Stimulated activated naive CD8-positive, alpha-beta T cell treated with anti-CD3 and anti-CD28 coated beads, Interleukin-15, amount 100 ng/mL, for 72 hours (primary cell): ENCODE data around the gene TSPAN8.
A peak's percentile ranks its signal among the peaks of the same experiment; 100 is the strongest.
"Not testable (repeated sequence)": the region's sequence is repeated elsewhere in the genome, so short reads cannot be mapped to it uniquely, and the experiment has no call there.

Experiments used
- ATAC-seq: fragments of 150-1000 bp; cut with Tn5 transposase; 2 replicates; pipeline ENCODE4 v1.10.0; 2021; ENCODE audit warnings: mild to moderate bottlenecking, moderate library complexity
- DNase-seq, 2 donors: peaks; one replicate each; pipeline ENCODE4 v3.0.0; 2021 to 2022
- H3K27ac Mint-ChIP-seq, 2 donors: one replicate each; pipeline ENCODE4 v1.8.0; 2022; ENCODE audit warnings: mild to moderate bottlenecking in 2 of 2, mixed read lengths in 2 of 2, moderate library complexity in 2 of 2
- H3K27me3 Mint-ChIP-seq: one replicate; pipeline ENCODE4 v1.8.0; 2022; ENCODE audit warnings: mixed read lengths
- H3K4me1 Mint-ChIP-seq: one replicate; pipeline ENCODE4 v1.8.0; 2022; ENCODE audit warnings: mild to moderate bottlenecking, mixed read lengths
- H3K4me3 Mint-ChIP-seq, 2 donors: one replicate each; pipeline ENCODE4 v1.8.0; 2022; ENCODE audit warnings: mild to moderate bottlenecking in 2 of 2, mixed read lengths in 2 of 2, moderate library complexity in 1 of 2
- H3K9me3 Mint-ChIP-seq, 2 donors: one replicate each; pipeline ENCODE4 v1.8.0; 2022; ENCODE audit warnings: mixed read lengths in 2 of 2

Gene TSPAN8

DNA sequence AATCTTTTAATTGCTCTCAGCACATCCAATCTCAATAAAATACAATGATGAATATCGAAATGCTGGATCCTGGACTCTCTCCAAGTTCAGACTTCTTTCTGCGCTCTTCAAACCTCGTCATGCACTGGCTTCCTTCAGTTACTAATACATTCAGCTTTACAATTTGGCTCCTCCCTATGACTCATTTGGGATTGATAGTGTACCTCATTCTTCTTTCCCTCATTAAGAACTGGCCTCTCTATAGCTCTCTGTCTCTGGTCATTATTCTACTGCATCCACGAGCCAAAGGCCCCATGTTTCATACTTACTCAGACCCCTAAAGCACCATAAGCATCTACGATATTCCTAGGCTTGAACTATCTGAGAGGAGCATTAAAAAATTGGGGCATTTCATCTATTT lies 4.9 kb downstream of the TSPAN8 start:
- ATAC-seq = no peak
- H3K27me3 Mint-ChIP-seq = no peaks in the 10 kb centered on the region
- H3K9me3 Mint-ChIP-seq = peaks cover 6 to 12% of the 10 kb centered on the region in 2 donors

DNA sequence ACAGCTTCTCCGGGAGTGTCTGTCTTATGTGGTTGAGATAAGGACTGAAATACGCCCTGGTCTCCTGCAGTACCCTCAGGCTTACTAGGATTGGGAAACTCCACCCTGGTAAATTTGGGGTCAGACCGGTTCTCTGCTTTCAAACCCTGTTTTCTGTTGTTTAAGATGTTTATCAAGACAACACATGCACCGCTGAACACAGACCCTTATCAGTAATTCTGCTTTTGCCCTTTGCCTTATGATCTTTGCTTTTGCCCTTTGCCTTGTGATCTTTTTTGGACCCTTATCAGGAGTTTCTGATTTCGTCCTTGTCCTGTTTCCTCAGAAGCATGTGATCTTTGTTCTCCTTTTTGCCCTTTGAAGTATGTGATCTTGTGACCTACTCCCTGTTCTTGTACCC lies 7.8 kb downstream of the TSPAN8 start:
- not testable (repeated sequence) for DNase-seq, H3K4me1 Mint-ChIP-seq, H3K27me3 Mint-ChIP-seq, H3K4me3 Mint-ChIP-seq, ATAC-seq, H3K27ac Mint-ChIP-seq
- H3K9me3 Mint-ChIP-seq = peaks cover 6 to 12% of the 10 kb centered on the region in 2 donors

More for the DNA sequence above, 4.9 kb downstream of the TSPAN8 start:
- no peak for DNase-seq
- H3K4me1 Mint-ChIP-seq = no peaks in the 10 kb centered on the region
- H3K27ac Mint-ChIP-seq = no peak overlapping the region
- no peak overlapping the region for H3K4me3 Mint-ChIP-seq

DNA sequence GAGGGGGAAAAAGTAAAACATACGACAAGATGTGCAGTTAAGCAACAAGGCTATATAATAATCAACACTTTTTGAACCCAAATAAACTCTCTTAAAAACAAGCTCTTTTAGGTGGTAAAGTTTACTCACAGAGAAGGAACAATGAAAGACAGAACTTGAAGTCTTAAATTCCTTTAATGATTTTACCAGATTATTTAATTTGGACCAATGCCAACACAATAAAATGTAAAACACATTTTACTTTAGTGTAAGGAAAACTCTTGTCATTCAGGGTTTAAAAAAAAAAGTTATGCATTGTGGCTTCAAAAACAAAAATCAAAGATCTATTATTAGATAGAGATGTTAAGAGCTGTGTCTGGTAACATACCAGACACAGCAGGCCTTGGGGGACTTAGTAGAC lies 13.1 kb downstream of the TSPAN8 start:
- no peak for ATAC-seq
- no peaks in the 10 kb centered on the region for H3K27me3 Mint-ChIP-seq
- H3K4me1 Mint-ChIP-seq = no peaks in the 10 kb centered on the region
- DNase-seq = no peak
- no peak overlapping the region for H3K27ac Mint-ChIP-seq
- no peak overlapping the region for H3K4me3 Mint-ChIP-seq
- no peaks in the 10 kb centered on the region for H3K9me3 Mint-ChIP-seq

DNA sequence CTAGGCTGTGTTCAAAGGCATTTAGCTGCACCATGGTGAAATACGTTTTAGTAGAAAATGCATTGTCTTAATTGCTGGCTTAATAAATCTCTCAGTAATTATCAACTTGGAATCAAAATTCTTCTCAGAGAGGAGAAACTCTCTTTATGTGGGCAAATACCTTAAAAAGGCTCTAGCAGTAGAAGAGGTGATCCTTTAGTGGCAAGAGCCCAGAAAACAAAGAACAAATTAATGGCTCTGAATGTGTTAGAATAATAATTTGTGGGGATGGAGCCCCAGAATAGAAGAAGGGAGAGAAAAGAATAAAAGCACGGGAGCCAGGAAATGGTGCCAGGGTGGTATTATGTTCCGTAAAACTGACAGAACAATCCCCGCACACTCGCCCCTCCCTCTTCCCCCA lies 14.8 kb downstream of the TSPAN8 start:
- Mint-ChIP-seq H3K4me3 (no peak overlapping the region), H3K4me1 (no peaks in the 10 kb centered on the region), H3K27ac (no peak overlapping the region), H3K27me3 (no peaks in the 10 kb centered on the region), H3K9me3 (peaks cover 0 to 4% of the 10 kb centered on the region in 2 donors)
- DNase-seq (no peak), ATAC-seq (no peak)

DNA sequence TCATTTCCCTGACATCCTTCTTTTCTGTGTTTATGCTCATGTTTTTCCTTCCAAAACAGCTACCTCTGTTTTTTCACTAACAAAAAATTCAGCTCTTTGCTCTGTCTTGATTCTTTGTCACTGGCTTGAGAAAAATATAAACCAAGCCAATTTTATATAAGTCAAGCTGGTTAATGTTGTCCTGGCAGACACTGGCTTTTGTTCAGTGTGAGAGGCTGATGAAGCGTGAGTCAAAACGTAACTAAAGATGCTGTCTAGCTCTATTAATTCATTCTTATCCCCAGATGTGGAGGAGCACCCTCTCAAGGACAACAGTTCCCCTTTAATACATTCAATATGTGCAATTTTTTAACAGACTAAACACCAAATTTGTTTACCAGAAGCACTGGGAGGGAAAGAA lies 15.8 kb downstream of the TSPAN8 start:
- no peak for DNase-seq
- ATAC-seq = no peak
- Mint-ChIP-seq H3K9me3 (peaks cover 0 to 4% of the 10 kb centered on the region in 2 donors), H3K4me3 (no peak overlapping the region), H3K27me3 (no peaks in the 10 kb centered on the region), H3K4me1 (no peaks in the 10 kb centered on the region), H3K27ac (no peak overlapping the region)

DNA sequence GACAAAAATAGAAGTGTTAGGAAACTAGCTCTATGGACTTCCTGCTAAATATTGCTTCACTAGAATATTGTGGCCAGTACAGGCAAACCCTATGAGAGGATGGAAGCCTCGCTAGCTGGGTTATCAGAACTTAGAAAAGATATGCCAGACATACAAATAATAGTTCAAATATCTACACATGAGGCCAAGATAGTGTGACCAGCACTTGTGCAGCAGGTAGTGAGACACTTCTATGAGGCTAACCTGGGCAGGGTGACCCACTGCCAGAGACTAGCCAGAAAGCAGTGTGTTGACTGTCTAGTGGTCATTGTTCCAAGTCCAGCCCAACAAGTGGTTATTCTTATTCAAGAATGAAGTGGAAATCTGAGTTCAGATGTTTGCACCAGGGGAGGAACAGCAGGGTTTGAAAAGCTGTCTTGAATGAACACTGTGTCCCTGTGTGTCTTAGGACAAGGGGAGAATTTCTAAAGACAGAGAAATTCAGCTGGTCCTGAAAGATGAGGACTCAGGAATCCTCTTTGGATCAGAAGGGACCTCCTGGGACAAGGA lies 16.3 kb downstream of the TSPAN8 start:
- no peak for ATAC-seq
- no peaks in the 10 kb centered on the region for H3K4me1 Mint-ChIP-seq
- no peak for DNase-seq
- H3K27ac Mint-ChIP-seq = no peak overlapping the region
- no peaks in the 10 kb centered on the region for H3K27me3 Mint-ChIP-seq
- no peak overlapping the region for H3K4me3 Mint-ChIP-seq
- peaks cover 0 to 4% of the 10 kb centered on the region in 2 donors for H3K9me3 Mint-ChIP-seq

DNA sequence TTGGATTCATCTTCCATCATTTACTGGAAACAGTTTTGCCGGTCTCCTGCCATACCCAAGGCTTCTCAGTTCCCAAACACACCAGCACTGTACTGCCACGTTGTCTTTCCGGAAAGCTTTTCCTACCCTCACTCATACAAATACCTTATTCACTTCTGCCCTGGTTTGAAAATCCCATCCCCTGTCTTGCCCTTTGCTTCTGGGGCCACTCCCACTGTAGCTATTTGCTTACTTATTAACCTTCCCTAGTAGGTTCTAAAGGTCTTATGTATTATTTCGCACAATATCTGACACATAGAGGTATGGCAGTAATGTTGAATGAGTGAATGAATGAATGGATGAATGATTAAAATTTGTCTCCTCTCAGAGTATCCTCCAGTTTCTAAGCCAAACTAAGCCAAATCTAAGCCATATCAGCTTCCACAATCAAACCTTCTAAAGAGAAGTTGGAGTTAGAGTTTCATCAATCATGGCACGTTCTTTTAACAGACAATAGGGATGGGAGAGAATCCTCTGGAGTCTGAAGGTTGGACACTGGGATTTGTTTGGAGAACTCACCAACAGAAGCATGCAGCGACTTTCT lies 18.6 kb downstream of the TSPAN8 start:
- Mint-ChIP-seq H3K27me3 (no peaks in the 10 kb centered on the region), H3K9me3 (peaks cover 0 to 4% of the 10 kb centered on the region in 2 donors), H3K4me3 (no peak overlapping the region), H3K27ac (no peak overlapping the region), H3K4me1 (no peaks in the 10 kb centered on the region)
- DNase-seq = no peak
- no peak for ATAC-seq

DNA sequence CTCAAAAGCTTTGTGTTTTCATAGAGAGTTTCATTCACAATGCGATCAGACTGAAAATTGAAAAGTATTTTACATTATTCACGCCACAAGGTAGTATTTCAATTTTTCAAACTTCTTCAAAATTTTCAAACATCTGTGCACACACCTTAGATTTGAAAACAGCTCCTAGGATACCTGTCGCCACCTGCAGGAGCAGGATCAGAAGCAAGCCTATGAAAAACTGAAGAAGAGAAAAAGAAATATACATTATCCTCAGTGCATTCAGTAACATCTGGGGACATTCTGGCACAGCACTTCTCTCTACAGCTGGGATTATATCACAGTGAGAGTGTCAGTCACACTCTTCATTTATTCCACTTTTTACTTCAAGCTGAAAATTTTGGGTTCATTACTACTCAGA lies 19.8 kb downstream of the TSPAN8 start:
- DNase-seq = no peak
- no peaks in the 10 kb centered on the region for H3K27me3 Mint-ChIP-seq
- H3K9me3 Mint-ChIP-seq = peaks cover 0 to 4% of the 10 kb centered on the region in 2 donors
- no peak overlapping the region for H3K4me3 Mint-ChIP-seq
- H3K4me1 Mint-ChIP-seq = no peaks in the 10 kb centered on the region
- ATAC-seq = no peak
- no peak overlapping the region for H3K27ac Mint-ChIP-seq

DNA sequence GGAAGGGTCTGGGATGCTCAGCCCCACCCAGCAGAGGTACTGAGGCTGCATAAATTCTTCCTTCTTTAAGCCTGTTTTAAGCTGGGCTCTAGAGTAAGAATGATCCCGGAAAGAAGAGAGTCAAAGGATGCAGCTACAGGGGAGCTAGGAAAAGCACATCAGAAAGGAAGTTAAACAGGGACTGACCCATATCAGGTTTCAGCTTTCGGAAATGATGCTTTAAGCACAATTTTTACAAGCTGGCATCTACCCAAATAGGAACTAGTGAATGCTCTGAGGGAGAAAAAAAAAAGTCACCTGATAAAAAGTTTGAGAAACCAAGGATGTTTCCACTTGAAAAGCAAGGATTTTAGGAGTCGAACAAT lies 22.0 kb downstream of the TSPAN8 start:
- DNase-seq = no peak
- Mint-ChIP-seq H3K4me3 (no peak overlapping the region), H3K27ac (no peak overlapping the region), H3K4me1 (no peaks in the 10 kb centered on the region), H3K27me3 (no peaks in the 10 kb centered on the region), H3K9me3 (peaks cover 0 to 4% of the 10 kb centered on the region in 2 donors)
- ATAC-seq = no peak

DNA sequence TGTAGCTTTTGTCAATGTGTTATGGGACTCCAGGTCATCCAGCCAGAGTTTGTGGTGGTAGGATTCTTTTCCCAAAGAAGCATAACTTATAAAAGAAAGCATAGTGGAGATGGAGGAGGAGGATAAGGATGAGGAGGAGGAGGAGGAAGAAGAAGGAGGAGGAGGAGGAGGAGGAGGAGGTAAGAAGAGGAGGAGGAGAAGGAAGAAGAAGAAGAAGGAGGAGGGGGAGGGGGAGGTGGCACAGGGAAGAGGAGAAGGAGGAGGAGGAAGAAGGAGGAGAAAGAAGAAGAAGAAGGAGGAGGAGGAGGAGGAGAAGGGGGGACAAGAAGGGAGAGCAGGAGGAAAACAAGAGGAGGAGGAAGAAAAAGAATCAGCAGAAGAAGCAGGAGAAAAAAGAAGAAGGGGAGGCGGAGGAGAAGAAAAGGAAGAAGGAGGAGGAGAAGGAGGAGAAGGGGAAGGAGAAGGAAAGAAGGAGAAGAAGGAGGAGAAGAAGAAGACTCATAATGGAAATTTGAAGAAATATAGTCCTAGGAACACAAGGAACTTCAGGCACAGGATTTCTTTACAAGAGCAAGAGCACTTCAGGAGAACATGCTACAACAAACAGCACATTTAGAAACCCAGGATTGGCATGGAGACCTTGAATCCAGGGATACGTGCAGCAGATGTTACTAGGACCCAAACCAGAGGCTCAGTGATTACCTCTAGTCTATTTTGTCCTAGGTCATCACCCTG lies 22.6 kb downstream of the TSPAN8 start:
- H3K27ac Mint-ChIP-seq = peak overlapping the region in 1 of 2 donors; percentile 28
- H3K4me3 Mint-ChIP-seq = no peak overlapping the region
- peaks cover 0 to 4% of the 10 kb centered on the region in 2 donors for H3K9me3 Mint-ChIP-seq
- no peak for DNase-seq
- ATAC-seq = no peak
- H3K27me3 Mint-ChIP-seq = no peaks in the 10 kb centered on the region
- no peaks in the 10 kb centered on the region for H3K4me1 Mint-ChIP-seq

DNA sequence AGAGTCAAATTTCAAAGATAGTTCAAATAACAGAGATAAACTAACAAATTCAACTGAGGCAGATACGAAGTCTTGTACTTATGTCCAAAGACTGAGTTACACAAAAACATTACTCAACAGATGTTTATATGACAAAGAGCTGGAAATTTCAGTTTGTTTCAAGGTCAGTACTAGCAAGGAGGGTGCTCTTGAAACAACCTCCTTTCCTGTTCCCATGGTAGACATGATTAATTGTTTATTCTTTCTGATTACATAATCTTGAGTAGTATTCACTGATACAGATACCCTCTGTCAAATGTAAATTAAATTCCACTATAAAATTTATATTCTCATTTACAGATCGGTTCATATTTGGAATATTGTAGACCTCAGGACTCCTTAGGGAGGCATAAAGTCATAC lies 23.4 kb downstream of the TSPAN8 start:
- Mint-ChIP-seq H3K4me1 (no peaks in the 10 kb centered on the region), H3K27me3 (no peaks in the 10 kb centered on the region), H3K27ac (no peak overlapping the region), H3K4me3 (no peak overlapping the region), H3K9me3 (peaks cover 0 to 4% of the 10 kb centered on the region in 2 donors)
- DNase-seq (no peak), ATAC-seq (no peak)

DNA sequence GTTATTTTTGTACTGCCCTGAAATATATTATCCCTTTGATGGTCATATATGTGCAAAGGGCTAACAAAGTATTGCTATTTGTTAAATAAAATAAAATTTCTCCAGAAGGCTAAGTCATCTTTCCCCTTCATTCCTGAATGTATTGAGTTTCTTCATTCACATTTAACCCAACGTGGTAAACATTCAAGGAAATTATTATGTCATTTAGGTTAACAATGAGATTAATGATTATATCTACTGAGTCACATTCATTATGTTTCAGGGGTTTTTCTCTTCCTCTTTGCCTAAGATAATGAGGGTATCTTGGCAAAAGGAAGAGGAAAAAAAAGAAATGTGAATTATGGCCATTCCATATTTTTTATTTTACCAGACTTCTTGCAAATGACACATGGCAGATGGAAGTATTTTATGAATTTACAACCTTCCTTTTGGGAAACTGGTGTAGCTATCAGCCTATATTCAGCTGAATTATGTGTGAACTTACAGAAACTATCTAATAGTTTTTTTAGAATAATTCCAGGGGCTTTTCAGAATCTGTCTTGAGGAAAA lies 27.2 kb downstream of the TSPAN8 start:
- ATAC-seq (no peak), DNase-seq (no peak)
- Mint-ChIP-seq H3K27me3 (no peaks in the 10 kb centered on the region), H3K4me1 (no peaks in the 10 kb centered on the region), H3K27ac (no peak overlapping the region), H3K4me3 (no peak overlapping the region), H3K9me3 (no peaks in the 10 kb centered on the region)

DNA sequence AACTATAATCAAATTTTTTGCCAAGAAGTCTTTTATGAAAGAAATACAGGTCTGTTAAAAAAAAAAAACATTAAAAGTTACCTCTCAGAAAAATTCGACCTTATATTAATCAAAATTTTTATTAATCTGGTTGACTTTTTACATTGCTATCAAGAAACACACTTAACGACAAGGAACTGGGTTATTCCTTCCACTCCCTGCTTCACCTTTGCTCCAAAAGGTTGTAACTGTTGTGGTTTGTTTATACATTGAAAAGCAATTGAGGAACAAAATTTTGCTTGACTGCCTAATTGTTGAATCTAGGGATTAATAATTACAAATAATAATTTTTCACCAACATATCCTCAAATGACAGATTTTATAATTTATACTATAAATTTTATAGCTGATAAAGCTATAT lies 28.4 kb downstream of the TSPAN8 start:
- H3K27ac Mint-ChIP-seq = no peak overlapping the region
- DNase-seq = no peak
- ATAC-seq = no peak
- no peaks in the 10 kb centered on the region for H3K4me1 Mint-ChIP-seq
- H3K4me3 Mint-ChIP-seq = no peak overlapping the region
- no peaks in the 10 kb centered on the region for H3K27me3 Mint-ChIP-seq
- no peaks in the 10 kb centered on the region for H3K9me3 Mint-ChIP-seq

DNA sequence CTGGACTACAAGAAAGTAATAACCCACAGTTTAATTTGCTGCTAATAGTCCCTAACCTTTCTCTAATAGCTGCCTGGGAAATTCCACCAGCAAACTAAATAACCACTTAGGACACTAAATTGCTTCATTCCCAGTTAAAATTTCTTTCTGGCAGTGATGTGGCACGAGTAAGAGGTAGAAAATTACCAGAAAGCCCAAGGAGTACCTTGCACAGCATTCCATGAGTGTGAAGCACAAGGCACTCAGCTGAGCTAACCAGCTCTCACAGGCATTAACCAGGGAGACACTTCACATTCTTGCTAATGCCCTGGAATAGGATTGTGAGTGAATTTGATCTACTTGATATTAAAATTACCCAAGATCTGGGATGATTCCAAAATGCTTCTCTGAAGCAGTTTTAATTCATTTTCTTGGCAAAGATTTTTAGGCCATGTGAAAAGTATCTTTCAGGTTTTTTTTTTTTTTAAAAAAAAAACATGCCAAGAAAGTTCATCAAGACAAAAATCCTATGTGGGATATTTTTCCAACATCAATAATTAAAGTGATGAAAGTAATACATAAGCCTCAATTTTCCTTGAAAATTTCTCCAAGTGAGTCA lies 29.5 kb downstream of the TSPAN8 start:
- H3K4me1 Mint-ChIP-seq = no peaks in the 10 kb centered on the region
- DNase-seq (no peak), ATAC-seq (no peak)
- H3K27ac Mint-ChIP-seq = no peak overlapping the region
- H3K9me3 Mint-ChIP-seq = no peaks in the 10 kb centered on the region
- H3K27me3 Mint-ChIP-seq = no peaks in the 10 kb centered on the region
- H3K4me3 Mint-ChIP-seq = no peak overlapping the region

DNA sequence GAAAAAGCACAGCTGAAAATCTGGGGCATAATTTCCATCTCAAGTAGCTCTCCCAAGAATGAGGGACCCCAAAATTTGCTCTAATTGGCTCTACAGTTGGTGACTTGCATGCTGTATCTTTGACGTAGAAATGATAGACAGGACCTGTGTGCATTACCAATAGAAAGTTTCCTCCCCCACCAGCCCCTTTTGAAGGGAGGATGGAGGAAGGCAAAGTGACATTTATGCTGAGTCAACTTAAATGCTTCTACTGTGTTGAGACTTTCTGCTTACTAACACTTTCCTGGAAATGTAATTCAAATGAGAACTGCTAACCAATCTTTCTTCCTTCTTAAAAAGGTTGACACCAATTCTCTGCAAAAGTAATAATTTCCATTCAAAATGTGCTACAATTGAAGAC lies 31.9 kb downstream of the TSPAN8 start:
- no peaks in the 10 kb centered on the region for H3K4me1 Mint-ChIP-seq
- H3K4me3 Mint-ChIP-seq = no peak overlapping the region
- H3K9me3 Mint-ChIP-seq = no peaks in the 10 kb centered on the region
- no peaks in the 10 kb centered on the region for H3K27me3 Mint-ChIP-seq
- ATAC-seq (no peak), DNase-seq (no peak)
- no peak overlapping the region for H3K27ac Mint-ChIP-seq

DNA sequence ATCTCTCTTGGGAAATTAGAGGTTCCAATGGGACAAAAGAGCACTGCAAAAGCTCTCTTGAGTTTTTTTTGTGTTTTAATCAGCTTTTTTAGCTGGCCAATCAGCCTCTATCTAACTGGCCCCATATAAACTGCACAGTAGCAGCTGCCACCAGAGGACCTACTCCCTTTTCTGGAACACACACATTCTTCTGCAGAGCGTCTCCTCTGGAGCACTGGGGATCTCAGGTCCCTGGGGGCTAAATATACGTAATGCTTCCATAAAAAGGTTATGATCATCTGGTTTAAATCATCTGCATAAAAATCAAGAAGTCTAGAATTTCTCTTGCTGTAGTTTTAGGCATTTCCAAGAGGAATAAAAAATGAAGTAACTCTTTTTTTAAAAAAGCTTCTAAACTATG lies 32.3 kb downstream of the TSPAN8 start:
- DNase-seq (no peak), ATAC-seq (no peak)
- Mint-ChIP-seq H3K4me3 (no peak overlapping the region), H3K9me3 (no peaks in the 10 kb centered on the region), H3K27me3 (no peaks in the 10 kb centered on the region), H3K4me1 (no peaks in the 10 kb centered on the region), H3K27ac (no peak overlapping the region)
